Choroid plexus epithelial cell (primary cell): Measurements from ENCODE around the gene IRX4.

Experiments used
- DNase-seq: peaks from one replicate; pipeline ENCODE4 v3.0.0-alpha.2; 2010; ENCODE audit warnings: low read depth
- H3K4me3 ChIP-seq: 2 replicates; pipeline ENCODE4 v1.5.1; 2011; ENCODE audit warnings: low read depth, mild to moderate bottlenecking, control low read depth, low read length, moderate library complexity
- CTCF ChIP-seq: conservative IDR thresholded peaks from 2 replicates; pipeline ENCODE4 v1.5.1; 2011; ENCODE audit warnings: low read depth, mild to moderate bottlenecking, control low read depth, inconsistent platforms, low read length, moderate library complexity

Gene IRX4

GRCh38 chr5:1912951-1913565, 30.3 kb upstream of the IRX4 start:
- DNase-seq: no peak
- H3K4me3 ChIP-seq: no peak overlapping the region
- no peak for TF ChIP-seq CTCF

- TF ChIP-seq CTCF: no peak
- DNase-seq: no peak
- H3K4me3 ChIP-seq: no peak overlapping the region
These were observed 29.1 kb upstream of the IRX4 start for GRCh38 chr5:1911773-1912235.

- no peak for TF ChIP-seq CTCF
- no peak for DNase-seq
- H3K4me3 ChIP-seq: no peak overlapping the region
These were observed 28.4 kb upstream of the IRX4 start for GRCh38 chr5:1910861-1911772.

- TF ChIP-seq CTCF: no peak
- no peak for DNase-seq
- H3K4me3 ChIP-seq: no peak overlapping the region
These were observed 27.5 kb upstream of the IRX4 start for GRCh38 chr5:1910081-1910760.

GRCh38 chr5:1909346-1909985, 26.7 kb upstream of the IRX4 start:
- no peak for DNase-seq
- no peak for TF ChIP-seq CTCF
- H3K4me3 ChIP-seq: no peak overlapping the region

GRCh38 chr5:1908931-1909330, 26.2 kb upstream of the IRX4 start:
- no peak overlapping the region for H3K4me3 ChIP-seq
- DNase-seq: no peak
- no peak for TF ChIP-seq CTCF
